GM12801 (cell line): ENCODE data around the gene DMPK.

ENCODE experiments used
- TF ChIP-seq, protein P1 (sequence below): IDR thresholded peaks from one replicate; pipeline ENCODE4 v1.5.1; 2011; ENCODE audit warnings: control low read depth; ENCODE audit not compliant: insufficient read length; ENCODE audit errors: extremely low read depth

Gene DMPK

GRCh38 chr19:45824531-45825262 lies 42.4 kb upstream of the DMPK start:
- TF ChIP-seq, protein P1, sequence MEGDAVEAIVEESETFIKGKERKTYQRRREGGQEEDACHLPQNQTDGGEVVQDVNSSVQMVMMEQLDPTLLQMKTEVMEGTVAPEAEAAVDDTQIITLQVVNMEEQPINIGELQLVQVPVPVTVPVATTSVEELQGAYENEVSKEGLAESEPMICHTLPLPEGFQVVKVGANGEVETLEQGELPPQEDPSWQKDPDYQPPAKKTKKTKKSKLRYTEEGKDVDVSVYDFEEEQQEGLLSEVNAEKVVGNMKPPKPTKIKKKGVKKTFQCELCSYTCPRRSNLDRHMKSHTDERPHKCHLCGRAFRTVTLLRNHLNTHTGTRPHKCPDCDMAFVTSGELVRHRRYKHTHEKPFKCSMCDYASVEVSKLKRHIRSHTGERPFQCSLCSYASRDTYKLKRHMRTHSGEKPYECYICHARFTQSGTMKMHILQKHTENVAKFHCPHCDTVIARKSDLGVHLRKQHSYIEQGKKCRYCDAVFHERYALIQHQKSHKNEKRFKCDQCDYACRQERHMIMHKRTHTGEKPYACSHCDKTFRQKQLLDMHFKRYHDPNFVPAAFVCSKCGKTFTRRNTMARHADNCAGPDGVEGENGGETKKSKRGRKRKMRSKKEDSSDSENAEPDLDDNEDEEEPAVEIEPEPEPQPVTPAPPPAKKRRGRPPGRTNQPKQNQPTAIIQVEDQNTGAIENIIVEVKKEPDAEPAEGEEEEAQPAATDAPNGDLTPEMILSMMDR = no peak

DNA sequence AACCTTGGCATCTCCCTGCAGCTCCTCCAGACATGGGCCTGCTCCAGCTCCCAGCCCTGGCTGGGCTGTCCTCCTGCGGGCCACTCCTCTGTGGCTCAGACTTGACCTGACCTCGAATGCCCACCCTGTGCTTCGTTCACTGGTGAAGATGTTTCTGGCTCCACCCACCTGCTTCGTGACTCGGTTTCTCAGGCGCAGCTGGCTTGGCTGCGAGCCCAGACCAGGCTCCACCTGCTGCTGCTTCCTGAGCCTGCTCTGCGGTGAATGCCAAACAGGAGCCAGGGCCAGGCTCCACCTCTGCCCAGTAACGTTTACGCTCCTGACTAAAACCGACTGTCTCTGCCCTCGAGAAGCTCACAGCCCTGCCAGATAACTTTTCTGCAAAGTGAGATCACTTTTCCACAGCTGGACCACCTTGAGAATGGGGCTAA lies 41.8 kb upstream of the DMPK start:
- TF ChIP-seq, protein P1 = no peak

DNA sequence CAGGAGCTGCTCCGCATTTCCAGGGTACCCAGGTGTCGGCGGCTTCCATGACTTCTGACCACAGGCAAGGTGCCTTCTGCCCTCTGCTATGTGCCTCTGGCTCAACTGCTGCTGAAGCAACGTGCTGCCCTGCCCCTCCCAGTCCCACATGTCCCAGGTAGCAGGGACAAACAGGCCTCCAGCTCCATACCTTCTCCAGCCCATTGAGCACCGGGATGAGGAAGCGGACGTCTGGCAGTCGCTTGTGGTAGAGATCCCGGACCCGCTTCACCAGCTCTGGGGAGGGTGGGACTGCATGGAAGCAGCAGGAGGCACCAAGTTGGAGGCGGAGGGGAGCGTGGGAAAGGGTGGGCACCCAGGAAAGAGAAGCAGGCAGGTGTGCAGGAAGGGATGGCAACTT lies 40.9 kb upstream of the DMPK start:
- TF ChIP-seq, protein P1 = no peak

- TF ChIP-seq, protein P1 = no peak
Measured at GRCh38 chr19:45822716-45823115, 40.4 kb upstream of the DMPK start.

GRCh38 chr19:45821570-45821969 lies 39.3 kb upstream of the DMPK start:
- TF ChIP-seq, protein P1 = no peak

DNA sequence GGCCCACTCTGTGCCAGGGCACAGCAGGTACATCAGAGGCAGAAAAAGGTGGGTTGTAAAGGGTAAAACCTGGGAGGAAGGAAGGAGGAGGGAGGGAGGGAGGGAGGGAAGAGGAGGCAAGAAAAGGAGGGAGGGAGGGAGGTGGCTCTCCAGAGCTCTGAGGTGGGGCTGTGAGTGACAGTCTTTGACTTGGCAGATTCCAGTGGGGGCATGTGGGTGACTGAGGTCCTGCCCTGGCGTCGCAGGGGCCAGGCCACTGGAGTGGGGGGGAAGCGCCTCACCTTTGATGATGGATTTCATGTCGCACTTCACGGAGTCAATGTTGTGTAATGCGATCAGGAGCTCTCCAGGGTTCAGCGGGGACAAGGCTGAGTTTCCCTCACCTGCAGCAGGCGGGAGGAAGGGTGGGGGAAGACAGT lies 38.8 kb upstream of the DMPK start:
- TF ChIP-seq, protein P1 = no peak

GRCh38 chr19:45820413-45821102 lies 38.3 kb upstream of the DMPK start:
- TF ChIP-seq, protein P1 = no peak
